ENCODE data around the gene ARPC1B.

ARPC1B gene

GRCh38 chr7:99390941-99391602 lies 16.5 kb downstream of the ARPC1B start:
- no peak for DNase-seq

- peak; percentile 9 for DNase-seq
Observed at GRCh38 chr7:99392046-99392445, 17.5 kb downstream of the ARPC1B start.

- DNase-seq = peak; percentile 90
Observed at GRCh38 chr7:99392659-99393354, 18.3 kb downstream of the ARPC1B start.

GRCh38 chr7:99393355-99394187 lies 19.0 kb downstream of the ARPC1B start:
- peak; percentile 83 for DNase-seq

- no peak for DNase-seq
Observed at GRCh38 chr7:99394188-99394502, 19.6 kb downstream of the ARPC1B start.

- DNase-seq = no peak
Observed at GRCh38 chr7:99395616-99396327, 21.2 kb downstream of the ARPC1B start.

GRCh38 chr7:99396418-99397296 lies 22.1 kb downstream of the ARPC1B start:
- DNase-seq = no peak

GRCh38 chr7:99397297-99397983 lies 22.9 kb downstream of the ARPC1B start:
- no peak for DNase-seq

- DNase-seq = no peak
Observed at GRCh38 chr7:99398891-99399445, 24.4 kb downstream of the ARPC1B start.

GRCh38 chr7:99399597-99399996 lies 25.1 kb downstream of the ARPC1B start:
- DNase-seq = no peak

GRCh38 chr7:99402854-99403253 lies 28.3 kb downstream of the ARPC1B start:
- DNase-seq = no peak

GRCh38 chr7:99403764-99404163 lies 29.2 kb downstream of the ARPC1B start:
- no peak for DNase-seq

- no peak for DNase-seq
Observed at GRCh38 chr7:99404235-99404976, 29.9 kb downstream of the ARPC1B start.

- DNase-seq = no peak
Observed at GRCh38 chr7:99404977-99405320, 30.4 kb downstream of the ARPC1B start.

GRCh38 chr7:99406557-99406956 lies 32.0 kb downstream of the ARPC1B start:
- no peak for DNase-seq

- DNase-seq = peak; percentile 14
Observed at GRCh38 chr7:99407872-99408378, 33.4 kb downstream of the ARPC1B start.

GRCh38 chr7:99408379-99409191 lies 34.1 kb downstream of the ARPC1B start, which contains the start of the genes BUD31 and PDAP1:
TSS of gene BUD31 (plus strand) at chr7:99408969. CDS start at chr7:99411093, 2,124 bp downstream.
TSS of gene PDAP1 (minus strand) at chr7:99408597. CDS start at chr7:99408548, 49 bp downstream.
- DNase-seq = peak; percentile 97

GRCh38 chr7:99409192-99409572 lies 34.7 kb downstream of the ARPC1B start:
- no peak for DNase-seq

GRCh38 chr7:99409806-99410205 lies 35.3 kb downstream of the ARPC1B start:
- DNase-seq = no peak

Measured in NCI-H526 treated with DMSO at 0.1 percent for 48 hours (cell line).